IPS-18c (cell line): ENCODE data around the gene AKNA.

Experiments
- H3K4me3 ChIP-seq: 2 replicates; pipeline ENCODE4 v1.7.0; 2013; ENCODE audit warnings: low read depth, mild to moderate bottlenecking, low read length, moderate library complexity; ENCODE audit not compliant: insufficient read depth
- H3K9me3 ChIP-seq: one replicate; pipeline ENCODE4 v1.6.1; 2013; ENCODE audit warnings: mild to moderate bottlenecking, low read length, moderate library complexity; ENCODE audit not compliant: control insufficient read depth, insufficient read depth

The AKNA gene

DNA sequence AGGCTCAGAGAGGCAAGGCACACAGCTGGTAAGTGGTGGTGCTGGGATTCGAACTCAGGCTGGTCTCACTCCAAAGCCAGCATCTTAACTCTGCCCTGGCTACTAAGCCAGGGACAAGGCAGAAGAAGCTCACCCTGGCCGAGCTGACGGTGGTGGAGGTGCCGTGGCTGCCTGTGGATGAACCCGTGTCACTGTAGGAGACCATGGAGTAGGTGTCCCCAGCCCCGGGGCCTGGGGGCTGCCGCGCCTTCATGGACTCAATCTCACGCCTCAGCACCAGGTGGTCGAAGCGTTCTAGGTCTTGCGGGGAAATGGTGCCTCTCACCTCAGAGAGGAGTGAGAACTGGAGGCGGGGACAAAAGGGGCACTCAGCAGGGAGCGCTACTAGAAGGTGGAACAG, 35.4 kb upstream of the AKNA start:
- Histone ChIP-seq H3K9me3 (no peaks in the 10 kb centered on the region), H3K4me3 (no peak overlapping the region)

DNA sequence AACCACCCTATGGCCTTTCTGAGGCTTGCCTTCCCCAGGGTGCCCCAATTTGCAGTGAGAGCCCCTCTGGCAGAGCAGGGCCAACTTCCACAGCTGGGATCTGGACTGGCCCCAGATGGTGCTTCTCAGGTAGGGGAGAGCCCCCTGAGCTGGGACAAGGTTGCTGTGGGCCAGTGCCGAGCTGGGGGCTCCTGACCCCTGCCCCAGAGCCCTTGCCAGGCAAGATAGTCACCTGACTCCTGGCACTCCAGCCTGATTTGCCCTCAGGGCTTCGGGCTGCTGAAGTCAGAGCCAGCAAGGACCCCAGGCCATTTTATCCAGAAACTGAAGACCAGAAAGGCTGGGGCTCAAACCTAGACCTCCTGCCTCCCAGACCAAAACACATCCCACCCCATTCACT, 33.4 kb upstream of the AKNA start:
- H3K4me3 ChIP-seq: no peak overlapping the region
- H3K9me3 ChIP-seq: no peaks in the 10 kb centered on the region

DNA sequence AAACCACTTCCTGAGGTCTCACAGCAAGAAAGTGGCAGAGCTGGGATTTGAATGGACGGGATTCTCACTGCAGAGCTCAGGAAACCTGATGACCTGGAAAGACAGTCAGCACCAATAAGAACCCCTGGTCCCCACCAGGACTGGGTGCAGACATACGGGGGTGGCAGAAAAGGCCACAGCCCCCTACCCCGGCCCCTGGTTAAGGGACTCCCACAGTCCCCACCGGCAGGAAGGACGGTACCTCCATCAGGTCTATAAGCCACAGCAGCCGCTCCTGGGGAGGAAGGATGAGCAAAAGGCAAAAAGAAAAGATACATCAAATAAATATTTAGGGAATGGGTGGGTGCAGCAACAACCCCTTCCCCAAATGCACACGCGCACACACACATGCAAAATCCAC, 32.0 kb upstream of the AKNA start:
- no peaks in the 10 kb centered on the region for H3K9me3 ChIP-seq
- no peak overlapping the region for H3K4me3 ChIP-seq

DNA sequence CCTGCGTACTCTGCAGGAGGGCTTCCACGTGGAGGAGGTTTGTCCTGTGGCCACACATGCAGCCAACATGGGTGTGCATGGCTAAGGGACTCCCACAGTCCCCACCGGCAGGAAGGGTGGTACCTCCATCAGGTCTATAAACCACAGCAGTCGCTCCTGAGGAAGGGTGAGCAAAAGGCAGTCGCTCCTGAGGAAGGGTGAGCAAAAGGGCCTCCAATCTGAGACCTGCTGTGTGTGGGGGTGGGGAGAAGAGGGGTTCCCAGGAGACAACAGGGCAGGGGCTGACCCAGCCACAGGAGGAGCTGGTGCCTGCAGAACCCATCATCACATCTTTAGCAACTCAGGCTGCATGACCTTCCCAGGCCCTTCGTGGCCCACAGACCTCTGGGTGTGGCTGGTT, 30.3 kb upstream of the AKNA start:
- H3K9me3 ChIP-seq: no peaks in the 10 kb centered on the region
- no peak overlapping the region for H3K4me3 ChIP-seq

DNA sequence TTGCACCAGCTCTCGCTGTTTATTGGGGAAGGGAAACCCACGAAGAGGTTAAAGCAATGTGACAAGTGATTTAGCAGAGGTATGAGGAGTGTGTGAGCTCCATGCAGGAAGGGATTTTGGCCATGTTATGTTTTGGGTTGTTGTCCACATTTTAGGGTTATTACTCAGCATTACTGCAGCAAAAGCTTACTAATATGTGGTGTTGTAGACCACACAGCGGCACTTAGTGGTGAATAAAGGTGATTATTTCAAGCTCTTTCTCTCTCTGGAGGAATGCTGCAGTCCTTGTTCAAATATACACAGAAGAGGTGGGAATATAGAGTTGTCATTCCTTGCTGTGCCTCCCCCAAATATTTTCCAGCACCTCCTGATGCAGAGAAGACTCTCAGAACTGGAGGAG, 29.7 kb upstream of the AKNA start:
- no peak overlapping the region for H3K4me3 ChIP-seq
- H3K9me3 ChIP-seq: no peaks in the 10 kb centered on the region

DNA sequence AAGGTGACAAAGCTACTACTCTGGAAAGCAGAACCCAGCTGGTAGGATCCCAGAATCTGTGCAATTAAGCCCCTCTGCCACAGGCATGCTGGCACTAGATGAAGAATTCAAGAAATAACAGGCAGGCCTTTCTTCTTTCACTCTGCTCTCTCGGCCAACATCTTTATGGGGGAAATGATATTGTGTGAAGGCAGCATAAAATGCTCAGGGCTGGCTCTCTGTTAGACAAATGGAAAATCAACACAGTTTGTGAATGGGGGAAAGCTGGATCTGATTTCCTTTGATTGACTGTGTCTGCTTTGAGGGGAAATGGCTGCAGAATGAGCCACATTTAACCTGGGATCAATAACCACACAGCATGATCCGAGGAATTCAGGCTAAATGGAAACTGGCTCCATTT, 29.1 kb upstream of the AKNA start:
- Histone ChIP-seq H3K9me3 (no peaks in the 10 kb centered on the region), H3K4me3 (no peak overlapping the region)

DNA sequence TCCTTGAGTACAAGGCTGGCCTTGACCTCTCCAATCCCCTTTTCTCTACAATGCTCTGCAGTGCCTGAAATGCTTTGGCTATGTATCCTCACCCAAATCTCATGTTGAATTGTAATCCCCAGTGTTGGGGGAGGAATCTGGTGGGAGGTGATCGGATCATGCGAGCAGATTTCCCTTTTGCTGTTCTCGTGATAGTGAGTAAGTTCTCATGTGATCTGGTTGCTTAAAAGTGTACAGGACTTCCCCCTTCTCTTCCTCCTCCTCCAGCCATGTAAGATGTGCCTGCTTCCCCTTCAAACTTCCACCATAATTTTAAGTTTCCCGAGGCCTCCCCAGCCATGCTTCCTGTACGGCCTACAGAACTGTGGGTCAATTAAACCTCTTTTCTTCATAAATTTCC, 28.5 kb upstream of the AKNA start:
- H3K4me3 ChIP-seq: no peak overlapping the region
- no peaks in the 10 kb centered on the region for H3K9me3 ChIP-seq

DNA sequence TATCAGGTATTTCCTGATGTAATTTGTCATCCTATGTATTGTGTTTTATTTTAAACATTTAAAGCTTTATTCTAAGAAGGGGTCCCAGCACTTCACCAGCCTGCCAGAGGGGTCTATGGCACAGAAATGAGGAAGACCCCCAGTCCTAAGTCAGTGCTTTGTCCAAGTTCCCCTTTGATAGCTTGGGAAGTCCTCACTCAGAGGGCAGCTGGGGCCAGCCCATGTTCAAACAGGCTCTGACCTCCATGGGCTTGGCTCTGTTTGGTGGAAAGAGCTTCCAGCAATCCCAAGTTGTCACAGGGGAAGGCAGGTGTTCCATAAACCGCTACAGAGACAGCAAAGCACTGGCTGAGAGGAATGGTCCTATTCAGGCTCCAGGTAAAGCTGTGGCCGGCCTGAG, 26.6 kb upstream of the AKNA start:
- H3K9me3 ChIP-seq: no peaks in the 10 kb centered on the region
- no peak overlapping the region for H3K4me3 ChIP-seq

DNA sequence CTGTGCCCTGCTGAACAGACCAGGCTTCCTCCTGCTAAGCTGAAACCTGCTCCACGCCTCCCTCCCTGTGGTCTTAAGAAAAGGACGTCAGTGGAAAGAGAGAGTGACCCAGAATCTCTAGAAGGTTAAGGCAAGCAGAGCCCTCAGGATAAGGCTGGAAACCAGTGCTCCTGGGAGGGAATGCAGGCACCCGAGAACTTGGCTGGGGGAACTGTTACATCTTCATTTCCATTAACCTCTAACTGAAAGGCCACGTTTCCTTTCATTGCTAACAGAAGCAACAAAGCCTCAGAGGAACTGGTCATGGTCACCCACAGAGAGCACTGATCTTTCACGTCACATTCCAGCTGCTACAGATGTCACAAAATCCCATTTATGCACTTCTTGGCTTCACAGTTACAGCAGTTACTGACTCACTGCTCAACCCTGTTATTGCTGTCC, 26.1 kb upstream of the AKNA start:
- H3K4me3 ChIP-seq: no peak overlapping the region
- H3K9me3 ChIP-seq: no peaks in the 10 kb centered on the region

DNA sequence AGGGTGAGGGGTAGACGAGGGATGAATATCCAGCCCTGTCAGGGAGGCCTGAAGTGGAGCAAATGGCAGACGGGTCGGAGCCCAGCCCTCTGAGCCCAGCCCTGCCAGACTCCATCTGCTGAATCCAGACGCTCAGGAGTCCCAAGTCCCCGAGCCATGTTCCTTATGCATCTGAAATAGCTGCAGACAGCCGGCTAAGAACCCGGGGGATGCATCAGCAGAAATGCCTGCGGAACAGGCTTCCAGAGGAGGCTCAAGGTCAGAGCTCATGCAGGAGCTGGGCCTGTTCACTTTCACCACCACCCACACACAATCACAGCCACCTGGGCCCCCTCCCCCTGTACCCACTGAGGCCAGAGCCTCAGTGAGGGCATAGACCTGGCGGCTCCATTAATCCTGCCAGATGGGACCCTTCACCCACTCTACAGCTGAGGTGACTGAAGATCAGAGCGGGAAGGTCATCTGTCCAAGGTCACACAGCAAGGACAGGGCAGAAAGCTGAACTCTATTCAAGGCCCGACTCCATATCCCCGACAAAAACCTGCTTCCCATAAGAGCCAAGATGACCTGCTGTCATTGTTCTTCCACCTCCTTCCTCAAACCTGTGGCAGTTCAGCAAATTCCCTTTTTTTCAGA, 24.4 kb upstream of the AKNA start:
- H3K4me3 ChIP-seq: no peak overlapping the region

DNA sequence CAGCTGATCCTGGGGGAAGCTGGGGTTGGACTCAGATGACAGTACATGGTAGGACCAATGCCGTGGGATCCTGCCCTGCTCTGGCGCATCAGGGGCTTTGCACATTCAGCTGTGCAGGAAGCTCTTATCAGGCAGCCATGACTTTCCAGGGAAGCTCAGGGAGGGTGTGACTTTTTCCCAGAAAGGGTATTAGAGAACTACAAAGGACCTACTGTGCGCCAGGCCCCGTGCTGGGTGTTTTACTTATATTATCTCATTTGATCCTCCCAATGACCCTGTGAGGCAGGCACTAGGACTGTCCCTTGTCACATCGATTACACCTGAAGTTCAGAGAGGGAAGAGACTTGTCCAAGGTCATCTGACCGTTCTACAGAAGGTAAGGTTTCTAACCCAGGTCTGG, 23.7 kb upstream of the AKNA start:
- H3K9me3 ChIP-seq: no peaks in the 10 kb centered on the region
- H3K4me3 ChIP-seq: no peak overlapping the region

More for the DNA sequence above, 24.4 kb upstream of the AKNA start:
- H3K9me3 ChIP-seq: no peaks in the 10 kb centered on the region

DNA sequence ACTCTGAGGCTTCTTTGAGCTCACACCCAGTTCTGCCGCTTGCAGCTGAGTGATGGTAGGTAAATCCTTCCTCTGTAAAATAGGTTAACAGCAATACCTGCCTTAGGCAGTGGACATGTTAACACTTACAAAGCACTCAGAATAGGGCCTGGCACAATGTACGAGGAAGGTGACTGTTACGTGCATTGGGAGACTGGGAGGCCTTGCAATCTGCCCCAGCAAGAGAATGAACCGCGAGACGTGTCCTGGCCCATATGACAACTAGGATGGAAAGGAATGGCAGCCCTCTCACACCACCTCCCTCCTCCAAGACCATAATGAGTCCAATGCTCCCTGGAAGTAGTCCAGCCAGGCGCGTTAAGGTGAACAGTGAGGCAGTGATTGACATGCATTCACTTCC, 23.1 kb upstream of the AKNA start:
- no peak overlapping the region for H3K4me3 ChIP-seq
- no peaks in the 10 kb centered on the region for H3K9me3 ChIP-seq

DNA sequence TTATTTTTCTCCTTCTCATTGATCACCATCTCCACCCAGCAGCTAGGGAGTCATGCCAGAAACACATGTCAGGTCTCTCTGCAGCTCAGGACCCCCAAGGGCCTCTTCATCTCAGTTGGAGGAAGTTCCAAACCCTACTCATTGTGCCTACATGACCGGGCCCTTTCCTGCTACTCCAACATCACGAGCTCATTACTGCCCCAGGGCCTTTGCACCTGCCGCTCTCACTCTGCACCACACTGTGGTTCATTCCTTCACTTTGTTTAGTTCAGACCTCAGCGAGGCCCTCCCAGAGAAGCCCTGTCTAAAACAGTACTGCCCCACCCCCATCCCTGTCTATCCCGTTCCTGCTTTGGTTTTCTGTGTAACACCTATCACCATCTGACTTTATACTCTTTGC, 22.1 kb upstream of the AKNA start:
- H3K9me3 ChIP-seq: no peaks in the 10 kb centered on the region

DNA sequence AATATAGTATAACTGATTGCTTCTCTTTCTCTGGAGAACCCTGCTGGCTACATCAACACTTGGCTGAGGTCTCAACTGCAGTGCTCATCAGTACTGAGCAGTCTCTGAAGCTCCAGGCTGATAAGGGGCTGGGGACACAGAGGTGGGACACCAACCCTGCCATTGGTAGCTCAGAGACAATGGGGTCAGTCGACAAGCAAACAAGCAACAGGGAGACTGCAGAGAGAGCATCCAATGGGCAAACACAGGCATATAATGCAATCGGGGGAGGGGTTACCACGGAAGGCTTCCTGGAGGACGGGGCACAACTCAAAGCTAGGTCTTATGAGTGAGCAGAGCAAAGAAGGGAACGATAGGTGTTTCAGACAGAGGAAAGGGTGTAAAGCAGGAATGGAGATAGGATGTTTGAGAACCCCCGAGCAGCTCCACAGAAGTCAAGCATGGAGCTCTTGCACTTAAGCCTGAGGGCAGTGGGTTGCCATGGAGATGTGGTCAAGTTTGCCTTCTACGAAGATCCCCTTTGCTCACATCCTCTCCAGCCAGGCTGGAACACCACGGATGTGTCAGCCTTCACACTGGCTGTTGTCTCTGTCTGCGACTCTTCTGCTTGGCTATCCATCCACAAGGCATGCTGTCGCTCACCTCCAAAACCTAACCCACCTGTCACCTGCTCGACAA, 21.5 kb upstream of the AKNA start:
- Histone ChIP-seq H3K9me3 (no peaks in the 10 kb centered on the region), H3K4me3 (no peak overlapping the region)

More for the DNA sequence above, 22.1 kb upstream of the AKNA start:
- no peak overlapping the region for H3K4me3 ChIP-seq

DNA sequence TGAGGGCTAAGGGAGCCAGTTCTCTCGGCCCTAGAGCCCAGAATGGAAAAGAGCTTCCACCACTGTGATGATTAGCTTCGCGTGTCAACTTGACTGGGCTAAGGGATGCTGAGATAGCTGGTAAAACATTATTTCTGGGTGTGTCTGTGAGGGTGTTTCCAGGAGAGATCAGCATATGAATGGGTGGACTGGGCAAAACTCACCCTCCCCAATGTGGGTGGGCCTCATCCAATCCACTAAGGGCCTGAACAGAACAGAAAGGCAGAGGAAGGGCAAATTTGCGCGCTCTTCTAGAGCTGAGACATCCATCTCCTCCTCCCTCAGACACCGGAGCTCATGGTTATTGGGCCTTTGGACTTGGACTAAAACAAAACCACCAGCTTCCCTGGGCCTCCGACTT, 20.9 kb upstream of the AKNA start:
- no peaks in the 10 kb centered on the region for H3K9me3 ChIP-seq
- H3K4me3 ChIP-seq: no peak overlapping the region

DNA sequence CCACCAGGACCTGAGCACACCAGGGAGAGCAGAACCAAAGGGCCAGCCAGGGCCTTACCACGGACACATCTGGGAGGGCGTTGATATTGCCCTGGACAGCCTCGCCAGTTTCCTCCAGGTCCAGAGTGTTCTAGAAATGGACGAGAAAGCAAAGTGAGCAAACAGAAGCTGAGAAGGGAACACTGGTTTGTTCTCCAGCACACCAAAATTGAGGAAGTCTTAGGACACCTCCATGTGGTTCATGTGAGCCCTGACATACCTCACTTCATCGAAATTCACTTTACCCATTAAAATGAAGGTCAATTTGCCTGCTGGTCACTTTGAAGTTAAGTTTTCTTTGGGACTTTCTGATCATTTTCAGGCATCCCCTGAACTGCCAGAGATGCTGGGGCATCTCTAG, 20.1 kb upstream of the AKNA start:
- no peaks in the 10 kb centered on the region for H3K9me3 ChIP-seq
- no peak overlapping the region for H3K4me3 ChIP-seq

DNA sequence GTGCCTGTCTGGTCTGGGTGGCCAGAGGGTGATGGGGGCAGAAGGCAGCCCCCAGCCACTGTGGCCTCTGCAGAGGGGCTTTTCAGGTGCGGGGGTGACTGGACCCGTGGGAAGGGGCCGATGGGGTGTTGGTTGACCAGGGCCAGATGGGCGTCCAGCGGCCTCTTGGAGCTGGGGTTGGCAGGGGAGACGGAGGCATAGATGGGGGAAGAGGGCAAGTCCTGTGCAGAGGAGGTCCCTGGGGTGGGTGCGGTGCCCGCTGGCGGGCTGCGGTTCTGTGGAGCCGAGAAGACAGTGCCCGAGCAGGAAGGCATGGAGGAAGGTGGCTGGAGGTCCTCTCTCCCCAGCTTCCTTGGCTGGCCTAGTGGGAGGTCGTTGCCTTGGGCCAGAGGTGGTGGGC, 18.7 kb upstream of the AKNA start:
- no peaks in the 10 kb centered on the region for H3K9me3 ChIP-seq
- no peak overlapping the region for H3K4me3 ChIP-seq

DNA sequence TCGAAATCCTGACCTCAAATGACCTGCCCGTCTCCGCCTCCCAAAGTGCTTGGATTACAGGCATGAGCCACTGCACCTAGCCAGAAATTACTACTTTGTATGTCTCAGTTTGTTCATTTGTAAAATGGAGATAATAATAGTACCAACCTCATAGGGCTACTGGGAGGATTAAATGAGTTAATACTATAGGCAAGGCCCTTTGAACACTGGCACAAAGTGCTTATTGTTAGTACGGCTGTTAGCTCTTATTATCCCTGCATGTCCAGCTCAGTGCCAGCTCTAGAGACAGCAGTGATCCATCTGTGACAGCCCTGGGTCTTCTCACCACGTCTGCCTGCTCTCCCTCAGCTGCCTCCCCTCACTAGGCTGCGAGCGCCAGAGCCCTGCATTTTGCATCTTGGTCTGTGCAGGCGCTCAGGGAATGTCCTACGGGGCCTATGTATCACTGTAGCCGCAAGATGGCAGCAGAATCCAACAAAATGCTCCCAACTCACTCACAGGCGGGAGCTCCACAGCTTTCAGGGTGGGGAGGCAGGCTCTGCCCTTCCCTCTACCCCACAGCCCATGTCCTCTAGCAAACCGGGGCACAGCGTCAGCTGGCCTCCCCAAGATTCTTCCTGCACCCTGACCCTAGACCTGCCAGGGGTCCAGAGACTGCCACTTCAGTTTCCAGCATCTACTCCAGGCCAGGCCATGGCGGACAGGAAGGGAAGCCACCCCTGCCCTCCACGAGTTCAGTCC, 17.7 kb upstream of the AKNA start:
- no peak overlapping the region for H3K4me3 ChIP-seq
- H3K9me3 ChIP-seq: no peaks in the 10 kb centered on the region
